GM18909 (cell line): ENCODE data around the gene BICC1.

Experiments
- ATAC-seq: cut with Tn5 transposase; IDR thresholded peaks from one replicate; pipeline ENCODE4 v1.9.1; 2021; ENCODE audit warnings: mild to moderate bottlenecking; ENCODE audit not compliant: unreplicated experiment, poor library complexity

The BICC1 gene

GRCh38 chr10:58806323-58806722 is 293.7 kb downstream of the BICC1 start:
- no peak for ATAC-seq

GRCh38 chr10:58806970-58807628 is 294.4 kb downstream of the BICC1 start:
- no peak for ATAC-seq

- ATAC-seq = no peak
Observed at GRCh38 chr10:58807629-58808022, 295.0 kb downstream of the BICC1 start.

GRCh38 chr10:58810751-58811150 is 298.1 kb downstream of the BICC1 start:
- no peak for ATAC-seq

GRCh38 chr10:58813573-58813972 is 300.9 kb downstream of the BICC1 start:
- no peak for ATAC-seq

- ATAC-seq = no peak
Observed at GRCh38 chr10:58817201-58817846, 304.7 kb downstream of the BICC1 start.

- no peak for ATAC-seq
Observed at GRCh38 chr10:58818900-58819299, 306.2 kb downstream of the BICC1 start.

GRCh38 chr10:58820386-58820785 is 307.7 kb downstream of the BICC1 start:
- peak; percentile 63 for ATAC-seq

GRCh38 chr10:58820861-58821751 is 308.4 kb downstream of the BICC1 start:
- no peak for ATAC-seq

- ATAC-seq = no peak
Observed at GRCh38 chr10:58821752-58822056, 309.0 kb downstream of the BICC1 start.

GRCh38 chr10:58823983-58824382 is 311.3 kb downstream of the BICC1 start:
- no peak for ATAC-seq

- no peak for ATAC-seq
Observed at GRCh38 chr10:58824396-58824795, 311.7 kb downstream of the BICC1 start.

- ATAC-seq = no peak
Observed at GRCh38 chr10:58826694-58827093, 314.0 kb downstream of the BICC1 start.

GRCh38 chr10:58827381-58827780 is 314.7 kb downstream of the BICC1 start:
- no peak for ATAC-seq

- no peak for ATAC-seq
Observed at GRCh38 chr10:58829839-58830238, 317.2 kb downstream of the BICC1 start.

GRCh38 chr10:58830697-58831096 is 318.0 kb downstream of the BICC1 start:
- ATAC-seq = no peak

GRCh38 chr10:58833771-58834561 is 321.3 kb downstream of the BICC1 start:
- no peak for ATAC-seq

GRCh38 chr10:58836176-58836700 is 323.6 kb downstream of the BICC1 start:
- no peak for ATAC-seq

- ATAC-seq = no peak
Observed at GRCh38 chr10:58836991-58837575, 324.4 kb downstream of the BICC1 start.

GRCh38 chr10:58837826-58838225 is 325.2 kb downstream of the BICC1 start:
- no peak for ATAC-seq
